HG03565 (cell line): ENCODE data around the gene MAD2L2.
A peak's percentile ranks its signal among the peaks of the same experiment; 100 is the strongest.

Experiments used
- ATAC-seq: cut with Tn5 transposase; IDR thresholded peaks from one replicate; pipeline ENCODE4 v1.9.1; 2021; ENCODE audit warnings: mild to moderate bottlenecking, moderate library complexity; ENCODE audit not compliant: unreplicated experiment

Gene MAD2L2

GRCh38 chr1:11681071-11681771 is at the start of gene MAD2L2:
TSS of gene MAD2L2 (minus strand) at chr1:11681148. CDS start at chr1:11680601, 547 bp downstream.
- peak; percentile 80 for ATAC-seq

- ATAC-seq: no peak
These were observed 49.5 kb upstream of the MAD2L2 start for GRCh38 chr1:11730429-11730891.

GRCh38 chr1:11729498-11730428 is 48.8 kb upstream of the MAD2L2 start:
- ATAC-seq: no peak

GRCh38 chr1:11729155-11729497 is 48.2 kb upstream of the MAD2L2 start:
- ATAC-seq: no peak

GRCh38 chr1:11728126-11728806 is 47.3 kb upstream of the MAD2L2 start:
- no peak for ATAC-seq

GRCh38 chr1:11727119-11727518 is 46.2 kb upstream of the MAD2L2 start:
- ATAC-seq: no peak

- no peak for ATAC-seq
These were observed 44.7 kb upstream of the MAD2L2 start for GRCh38 chr1:11725616-11726015.

GRCh38 chr1:11722538-11722937 is 41.6 kb upstream of the MAD2L2 start:
- no peak for ATAC-seq

GRCh38 chr1:11721311-11721710 is 40.4 kb upstream of the MAD2L2 start:
- ATAC-seq: no peak

GRCh38 chr1:11720525-11720924 is 39.6 kb upstream of the MAD2L2 start:
- ATAC-seq: no peak

- ATAC-seq: no peak
These were observed 39.1 kb upstream of the MAD2L2 start for GRCh38 chr1:11720033-11720376.

- ATAC-seq: no peak
These were observed 38.5 kb upstream of the MAD2L2 start for GRCh38 chr1:11719313-11720032.

- ATAC-seq: no peak
These were observed 34.1 kb upstream of the MAD2L2 start for GRCh38 chr1:11714831-11715575.

GRCh38 chr1:11713095-11713494 is 32.1 kb upstream of the MAD2L2 start:
- ATAC-seq: no peak

- ATAC-seq: no peak
These were observed 31.3 kb upstream of the MAD2L2 start for GRCh38 chr1:11712285-11712684.

GRCh38 chr1:11711490-11711889 is 30.5 kb upstream of the MAD2L2 start:
- no peak for ATAC-seq

- ATAC-seq: no peak
These were observed 27.8 kb upstream of the MAD2L2 start for GRCh38 chr1:11708554-11709350.

- no peak for ATAC-seq
These were observed 26.8 kb upstream of the MAD2L2 start for GRCh38 chr1:11707621-11708276.

- no peak for ATAC-seq
These were observed 25.3 kb upstream of the MAD2L2 start for GRCh38 chr1:11706292-11706691.
